Upper lobe of left lung (tissue), 4 donors: ENCODE results near the gene SCLT1.

Experiments
- CTCF ChIP-seq, 6 experiments: fragments of 450-650 bp in 4 of 6; fragments of 200-600 bp in 2 of 6; sonication (generic) in 2 of 6; IDR thresholded peaks; one replicate each; pipeline ENCODE4 v1.5.1; 2016 to 2019; ENCODE audit warnings: antibody characterized with exemption in 6 of 6
- POLR2AphosphoS5 ChIP-seq, 2 donors: sonication (generic); formaldehyde crosslinking; IDR thresholded peaks; one replicate each; pipeline ENCODE4 v1.5.1; 2017; ENCODE audit warnings: antibody characterized with exemption in 2 of 2

DNA sequence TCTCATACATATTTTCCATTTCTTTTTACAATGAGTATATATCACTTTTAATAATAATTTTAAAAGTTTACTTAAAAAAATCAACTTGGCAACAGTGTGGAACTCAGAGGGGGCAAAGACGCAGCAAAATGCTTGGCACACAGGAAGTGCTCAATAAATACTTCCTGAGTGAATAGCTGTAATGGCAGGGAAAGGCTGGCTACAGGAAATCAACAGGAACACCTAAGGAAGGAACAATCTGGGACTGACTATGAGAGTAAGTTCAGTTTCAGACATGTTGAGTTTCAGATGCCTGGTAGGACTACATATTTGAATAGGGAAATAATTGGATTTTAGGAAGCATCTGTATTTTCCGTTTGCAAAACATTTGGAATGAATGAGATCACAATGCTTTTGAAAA, 137.6 kb downstream of the SCLT1 start:
- TF ChIP-seq CTCF (IDR thresholded peaks at IDR 0.05) (no peak), POLR2AphosphoS5 (IDR thresholded peaks at IDR 0.05) (no peak)
